Measurements from ENCODE around the gene SEMA4D. TPM values are rescaled to one million over a fixed set of nuclear protein-coding genes. Genes with fewer than 3 reads are reported as not detected.

Gene SEMA4D
- polyA plus RNA-seq, 1 donor from 2014 or later, result 35.3 TPM

DNA sequence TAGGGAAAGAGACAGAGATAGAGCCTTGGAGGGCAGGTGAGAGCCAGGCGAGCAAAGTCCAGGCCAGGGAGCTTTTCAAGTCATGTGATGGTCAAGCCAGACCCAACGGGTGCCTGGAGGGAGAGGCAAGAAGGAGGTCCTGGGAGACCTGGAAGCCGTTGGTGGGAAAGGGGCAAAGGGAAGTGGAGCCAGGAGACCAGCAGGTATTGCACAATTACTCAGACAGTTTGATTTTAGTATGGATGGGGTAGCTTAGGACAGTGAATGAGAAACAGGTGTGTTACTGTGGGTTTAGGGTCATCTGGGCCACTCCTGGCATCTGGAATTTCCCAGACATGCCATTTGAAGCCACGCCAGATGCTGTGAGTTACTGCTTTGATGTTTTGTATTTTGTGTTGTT lies 174.5 kb downstream of the SEMA4D start:
- H3K27ac Mint-ChIP-seq, result peak overlapping the region in 2 of 3 donors; percentile 2 to 25
- H3K9me3 Mint-ChIP-seq, result no peaks in the 10 kb centered on the region
- no peak overlapping the region for H3K4me3 Mint-ChIP-seq
- peaks cover 29 to 45% (median 38%) of the 10 kb centered on the region in 3 donors for H3K4me1 Mint-ChIP-seq
- H3K36me3 Mint-ChIP-seq, result no peaks in the 10 kb centered on the region
- H3K27me3 Mint-ChIP-seq, result no peaks in the 10 kb centered on the region

DNA sequence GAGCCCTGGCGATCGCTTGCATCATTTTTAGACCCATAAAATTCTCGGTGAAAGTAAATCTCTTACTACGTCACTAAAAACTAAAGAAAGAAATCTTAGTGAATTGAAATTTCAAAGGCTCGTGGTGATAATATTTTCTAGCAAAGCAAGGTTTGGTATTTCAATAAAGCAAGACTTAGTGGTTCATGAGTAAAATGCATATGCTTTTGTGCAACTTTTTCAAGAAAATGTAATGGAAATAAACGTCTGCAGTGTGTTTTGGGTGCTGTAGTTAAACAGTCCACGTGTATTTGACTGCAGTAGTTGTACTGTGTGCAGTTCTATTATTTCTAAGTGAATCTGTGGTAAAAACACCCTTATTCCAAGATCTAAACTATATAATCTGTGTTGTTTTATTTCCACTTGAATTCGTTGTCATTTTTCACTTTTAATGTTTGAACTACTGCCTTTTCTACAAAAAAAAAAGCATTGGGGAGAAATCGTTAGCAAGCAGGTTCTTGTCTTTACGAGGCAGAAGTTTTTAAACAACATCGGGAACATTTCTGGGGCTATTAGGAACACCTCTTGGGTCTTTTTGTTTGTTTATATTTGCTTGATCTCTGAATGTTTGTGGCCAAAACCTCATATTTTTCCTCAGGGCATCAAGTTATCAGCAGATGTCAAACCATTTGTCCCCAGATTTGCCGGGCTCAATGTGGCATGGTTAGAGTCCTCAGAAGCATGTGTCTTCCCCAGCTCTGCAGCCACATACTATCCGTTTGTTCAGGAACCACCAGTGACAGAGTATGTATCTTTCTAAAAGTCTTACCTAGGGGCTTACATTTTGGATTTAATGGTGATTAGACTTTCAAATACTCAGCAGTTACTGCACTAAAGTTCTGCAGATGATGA lies 178.7 kb downstream of the SEMA4D start:
- Mint-ChIP-seq H3K4me1 (peaks cover 40 to 58% (median 43%) of the 10 kb centered on the region in 3 donors), H3K36me3 (no peaks in the 10 kb centered on the region), H3K27ac (peak overlapping the region; percentile 96 to 99 (median 97))

DNA sequence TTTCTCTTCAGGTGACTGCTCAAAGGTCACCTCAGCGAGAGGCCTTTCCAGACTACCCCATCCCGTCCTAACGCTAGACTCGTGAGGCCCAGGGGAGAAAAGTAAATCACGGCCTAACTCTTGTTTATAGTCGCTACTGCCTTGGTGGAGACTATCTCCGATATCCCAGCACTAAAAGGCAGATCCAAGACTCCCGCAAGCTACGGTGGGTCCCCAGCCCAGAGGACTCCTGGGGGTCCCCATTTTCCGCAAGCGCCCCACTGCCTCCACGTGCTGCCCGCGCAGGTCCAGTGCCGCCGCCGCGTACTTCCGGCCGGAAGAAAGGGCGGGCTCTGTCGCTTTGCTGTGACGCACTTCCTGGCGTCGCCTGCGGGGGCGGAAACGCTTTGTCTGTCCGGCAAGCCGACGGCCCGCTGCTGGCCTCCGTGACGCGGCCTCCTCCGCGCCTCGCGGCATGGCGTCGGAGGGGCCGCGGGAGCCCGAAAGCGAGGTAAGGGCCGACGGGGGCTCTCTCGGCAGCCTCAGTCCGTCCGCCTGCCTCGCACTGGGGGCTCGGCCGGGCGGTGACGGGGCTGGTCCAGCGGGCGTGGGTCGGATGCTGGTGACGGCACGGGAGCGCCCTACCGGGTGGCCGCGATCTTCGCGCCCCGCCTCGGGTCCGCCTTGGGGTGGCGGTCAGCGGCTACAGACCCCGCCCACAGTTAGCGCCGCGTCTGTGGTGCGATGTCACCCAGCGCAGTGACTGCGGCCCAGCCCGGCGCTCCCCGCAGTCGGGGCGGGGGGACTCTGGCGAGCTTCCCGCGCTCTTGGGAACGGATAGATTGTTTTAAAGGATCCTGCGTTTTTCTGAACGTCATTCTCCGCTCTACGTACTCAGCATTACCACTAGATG lies 179.5 kb downstream of the SEMA4D start, which contains the start of gene SECISBP2:
TSS of gene SECISBP2 (plus strand) at position 378 of the 892 bp plus-strand sequence. CDS start at position 455, 77 bp downstream.
- no peaks in the 10 kb centered on the region for H3K36me3 Mint-ChIP-seq
- no peaks in the 10 kb centered on the region for H3K9me3 Mint-ChIP-seq
- peak within 1 kb of the TSS; percentile 96 to 99 (median 97) for H3K27ac Mint-ChIP-seq
- H3K4me1 Mint-ChIP-seq, result peaks cover 40 to 64% (median 42%) of the 10 kb centered on the region in 3 donors
- peak within 1 kb of the TSS; percentile 92 to 99 (median 96) for H3K4me3 Mint-ChIP-seq
- no peaks in the 10 kb centered on the region for H3K27me3 Mint-ChIP-seq

More for the DNA sequence above, 178.7 kb downstream of the SEMA4D start:
- H3K9me3 Mint-ChIP-seq, result no peaks in the 10 kb centered on the region
- H3K27me3 Mint-ChIP-seq, result no peaks in the 10 kb centered on the region
- peak overlapping the region; percentile 92 to 99 (median 96) for H3K4me3 Mint-ChIP-seq

DNA sequence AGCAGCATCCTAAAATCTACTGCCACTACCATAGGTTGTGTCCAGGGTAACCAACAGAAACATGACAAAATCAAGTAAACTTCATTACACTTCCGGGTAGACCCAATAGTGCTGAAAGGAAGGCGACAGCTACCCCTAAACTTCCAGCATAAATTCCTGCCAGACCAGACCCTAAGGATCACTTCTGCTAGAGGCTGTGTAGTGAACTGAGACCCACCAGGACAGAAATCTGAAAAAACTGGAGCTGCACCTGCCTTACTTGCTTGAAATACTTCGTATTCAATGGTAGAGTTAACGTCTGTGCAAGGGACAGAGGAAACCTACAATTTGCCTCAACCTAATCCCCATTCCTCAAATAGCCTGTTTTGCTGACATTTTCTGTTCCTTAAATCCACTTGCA lies 180.6 kb downstream of the SEMA4D start:
- Mint-ChIP-seq H3K27me3 (no peaks in the 10 kb centered on the region), H3K4me1 (peaks cover 37 to 63% (median 44%) of the 10 kb centered on the region in 3 donors), H3K4me3 (peak overlapping the region; percentile 92 to 99 (median 96))

DNA sequence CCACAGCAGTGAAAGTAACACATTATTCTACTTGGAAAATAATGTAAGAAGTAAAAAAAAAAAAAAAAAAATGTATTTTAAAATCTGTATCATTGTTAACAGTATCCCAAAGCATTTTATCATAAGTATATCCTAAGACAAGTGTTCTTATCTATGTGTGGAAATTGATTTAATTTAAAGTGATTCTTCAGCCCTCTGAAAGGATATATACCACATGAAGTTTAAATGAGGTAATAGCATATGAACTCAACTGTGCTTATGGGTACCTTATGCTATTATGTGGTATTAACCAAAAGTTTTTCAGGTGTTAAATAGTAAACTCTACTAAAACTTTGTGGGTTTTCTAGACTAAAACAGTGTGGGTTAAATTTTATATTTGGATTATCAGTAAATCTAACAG lies 182.4 kb downstream of the SEMA4D start:
- Mint-ChIP-seq H3K4me1 (peaks cover 43 to 58% (median 45%) of the 10 kb centered on the region in 3 donors), H3K4me3 (peak overlapping the region in 1 of 4 donors; percentile 92), H3K27ac (peak overlapping the region in 1 of 3 donors; percentile 97), H3K9me3 (no peaks in the 10 kb centered on the region), H3K27me3 (peaks cover 3% of the 10 kb centered on the region), H3K36me3 (no peaks in the 10 kb centered on the region)

More for the DNA sequence above, 180.6 kb downstream of the SEMA4D start:
- no peaks in the 10 kb centered on the region for H3K9me3 Mint-ChIP-seq
- H3K36me3 Mint-ChIP-seq, result no peaks in the 10 kb centered on the region
- H3K27ac Mint-ChIP-seq, result peak overlapping the region; percentile 96 to 99 (median 97)

DNA sequence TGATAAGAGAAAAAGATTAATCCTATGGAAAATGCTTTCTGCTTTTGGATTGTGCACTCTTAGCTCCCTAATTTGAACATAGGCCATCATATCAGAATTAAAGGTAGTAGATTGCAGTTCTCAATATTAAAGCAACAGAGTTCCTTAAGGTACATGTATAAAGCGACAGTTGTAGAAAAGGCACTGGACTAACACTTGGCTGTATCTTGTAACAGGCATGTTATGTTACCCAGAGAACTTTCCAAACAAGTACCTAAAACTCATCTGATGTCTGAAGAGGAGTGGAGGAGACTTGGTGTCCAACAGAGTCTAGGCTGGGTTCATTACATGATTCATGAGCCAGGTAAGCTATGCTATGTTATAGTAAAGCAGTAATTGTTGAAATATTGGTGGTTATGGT lies 183.0 kb downstream of the SEMA4D start:
- Mint-ChIP-seq H3K9me3 (no peaks in the 10 kb centered on the region), H3K4me3 (peak overlapping the region in 1 of 4 donors; percentile 48), H3K27me3 (peaks cover 3% of the 10 kb centered on the region), H3K36me3 (no peaks in the 10 kb centered on the region), H3K27ac (peak overlapping the region in 1 of 3 donors; percentile 44), H3K4me1 (peaks cover 45 to 58% (median 47%) of the 10 kb centered on the region in 3 donors)

DNA sequence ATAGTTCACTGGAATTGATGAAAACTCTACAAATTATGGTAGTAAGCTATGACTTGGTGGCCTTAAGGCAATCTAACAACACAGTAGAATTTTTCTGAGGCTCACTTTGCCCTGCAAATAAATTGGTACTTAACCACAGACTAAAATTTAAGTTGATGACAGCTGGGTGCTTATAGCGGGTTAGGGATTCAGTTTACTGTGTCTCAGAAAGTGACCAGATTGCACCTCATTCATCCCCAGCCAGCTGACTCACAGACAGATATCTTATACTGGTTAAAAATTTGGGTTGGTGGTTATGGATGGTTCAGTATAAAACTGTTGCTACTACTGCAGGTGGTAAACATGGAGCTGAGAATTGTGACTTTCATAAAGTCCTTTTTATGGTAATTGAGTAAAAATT lies 184.1 kb downstream of the SEMA4D start:
- Mint-ChIP-seq H3K9me3 (no peaks in the 10 kb centered on the region), H3K4me1 (peaks cover 38 to 52% (median 40%) of the 10 kb centered on the region in 3 donors), H3K4me3 (peak overlapping the region in 1 of 4 donors; percentile 90), H3K27ac (peak overlapping the region in 2 of 3 donors; percentile 26 to 44), H3K27me3 (peaks cover 3% of the 10 kb centered on the region), H3K36me3 (no peaks in the 10 kb centered on the region)

DNA sequence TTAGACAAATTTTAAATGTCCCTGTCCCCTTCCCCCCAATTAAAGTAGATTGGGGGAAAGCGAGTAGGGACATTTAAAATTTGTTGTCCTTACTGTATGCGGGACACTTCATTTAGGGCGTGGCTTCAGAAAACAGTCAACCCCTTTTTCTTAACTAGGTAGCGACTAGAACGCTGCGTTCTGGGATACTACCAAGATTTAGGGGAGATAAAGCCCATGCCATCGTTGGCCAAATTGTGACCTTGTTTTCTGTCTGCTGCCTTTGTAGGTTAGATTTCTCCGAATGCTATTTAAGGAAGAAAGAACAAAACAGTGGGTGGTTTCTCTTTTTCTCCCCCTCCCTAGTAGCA lies 185.7 kb downstream of the SEMA4D start:
- no peaks in the 10 kb centered on the region for H3K9me3 Mint-ChIP-seq
- peak overlapping the region; percentile 53 to 96 (median 80) for H3K27ac Mint-ChIP-seq
- H3K27me3 Mint-ChIP-seq, result peaks cover 3% of the 10 kb centered on the region
- H3K4me1 Mint-ChIP-seq, result peaks cover 27 to 42% (median 30%) of the 10 kb centered on the region in 3 donors
- peak overlapping the region; percentile 90 to 98 (median 94) for H3K4me3 Mint-ChIP-seq
- H3K36me3 Mint-ChIP-seq, result peaks cover 2% of the 10 kb centered on the region

DNA sequence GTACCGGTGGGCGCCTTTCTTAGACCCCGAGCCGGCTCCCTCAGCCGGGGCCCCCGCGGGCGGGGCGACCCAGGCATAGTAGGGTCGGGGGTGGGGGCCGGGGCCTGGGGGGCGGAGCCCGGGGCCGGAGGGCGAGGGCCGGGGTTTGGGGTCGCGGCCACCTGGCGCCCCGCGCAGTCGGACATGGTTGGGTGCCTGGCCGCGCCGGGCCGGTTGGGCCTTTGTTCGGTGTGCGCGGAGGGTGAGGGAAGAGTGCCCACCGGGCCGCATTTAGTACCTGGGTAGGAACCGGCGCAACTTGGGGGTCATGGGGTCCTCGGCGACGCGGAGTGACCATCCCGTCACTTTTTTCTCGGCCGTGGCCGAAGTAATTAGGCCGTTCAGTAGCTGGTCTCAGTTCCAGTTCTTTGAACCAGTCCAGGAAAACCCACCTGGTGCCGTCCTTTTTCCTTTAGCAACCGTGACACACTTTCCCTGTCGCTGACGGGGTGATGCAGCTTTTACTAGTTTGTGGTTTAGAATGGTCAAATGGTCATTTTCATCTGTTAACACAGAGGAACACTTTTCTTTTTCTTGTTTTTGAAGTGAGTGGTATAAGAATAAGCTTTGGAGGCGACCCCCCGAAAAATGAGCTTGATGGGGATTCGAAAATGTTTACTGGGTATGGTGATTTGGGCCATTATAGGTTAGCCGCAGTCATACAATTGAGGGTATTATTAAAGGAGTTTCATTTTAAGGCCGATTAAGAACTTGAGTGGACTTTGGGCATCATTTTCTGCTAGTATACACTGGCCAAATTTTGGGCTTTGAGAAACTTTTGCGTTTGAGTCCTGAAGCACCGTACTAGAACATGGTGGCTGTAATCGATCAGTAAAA lies 186.3 kb downstream of the SEMA4D start:
- Mint-ChIP-seq H3K27me3 (peaks cover 3% of the 10 kb centered on the region), H3K4me1 (peaks cover 27 to 38% (median 28%) of the 10 kb centered on the region in 3 donors), H3K27ac (peak overlapping the region; percentile 96 to 99 (median 99)), H3K4me3 (peak overlapping the region; percentile 90 to 98 (median 94)), H3K36me3 (peaks cover 2% of the 10 kb centered on the region), H3K9me3 (no peaks in the 10 kb centered on the region)

Other genes starting within 250 kb of the SEMA4D start
- gene CKS2, start 186.9 kb downstream of the SEMA4D start, polyA plus RNA-seq, result 61.3 TPM
- gene SECISBP2, start 179.6 kb downstream of the SEMA4D start, polyA plus RNA-seq, result 30.6 TPM
- gene GADD45G, start 106.9 kb upstream of the SEMA4D start, polyA plus RNA-seq, result 1.1 TPM